ENCODE data around the gene GRIK3.

The GRIK3 gene

GRCh38 chr1:36872126-36872754, 162.1 kb downstream of the GRIK3 start:
- Histone ChIP-seq H3K9ac (ENCODE audit: insufficient read length, low read depth) (no peak overlapping the region), H3K27me3 (ENCODE audit: insufficient read depth, insufficient read length) (no peaks in the 10 kb centered on the region), H3K9me3 (ENCODE audit: insufficient read depth, low read length) (no peaks in the 10 kb centered on the region), H3K4me3 (ENCODE audit: insufficient read length, low read depth) (no peak overlapping the region), H3K4me1 (ENCODE audit: insufficient read depth, insufficient read length) (peaks cover 15% of the 10 kb centered on the region), H3K36me3 (ENCODE audit: insufficient read depth, insufficient read length, low read length) (no peaks in the 10 kb centered on the region)
- TF ChIP-seq YY1 (IDR thresholded peaks at IDR 0.05; ENCODE audit: insufficient read depth, insufficient read length): no peak
- TF ChIP-seq ZNF274 (IDR thresholded peaks at IDR 0.05; ENCODE audit: low read depth, low read length): no peak
- no peak for TF ChIP-seq SUZ12 (IDR thresholded peaks at IDR 0.05; ENCODE audit: extremely low read depth, insufficient read depth, insufficient read length)
- DNase-seq (ENCODE audit: low read depth, low spot score): no peak

GRCh38 chr1:36871146-36871971, 163.0 kb downstream of the GRIK3 start:
- no peaks in the 10 kb centered on the region for H3K36me3 ChIP-seq (ENCODE audit: insufficient read depth, insufficient read length, low read length)
- no peak overlapping the region for H3K4me3 ChIP-seq (ENCODE audit: insufficient read length, low read depth)
- H3K9ac ChIP-seq (ENCODE audit: insufficient read length, low read depth): no peak overlapping the region
- DNase-seq (ENCODE audit: low read depth, low spot score): no peak
- H3K4me1 ChIP-seq (ENCODE audit: insufficient read depth, insufficient read length): peaks cover 15% of the 10 kb centered on the region
- TF ChIP-seq SUZ12 (IDR thresholded peaks at IDR 0.05; ENCODE audit: extremely low read depth, insufficient read depth, insufficient read length): no peak
- no peak for TF ChIP-seq ZNF274 (IDR thresholded peaks at IDR 0.05; ENCODE audit: low read depth, low read length)
- TF ChIP-seq YY1 (IDR thresholded peaks at IDR 0.05; ENCODE audit: insufficient read depth, insufficient read length): no peak
- H3K27me3 ChIP-seq (ENCODE audit: insufficient read depth, insufficient read length): no peaks in the 10 kb centered on the region
- H3K9me3 ChIP-seq (ENCODE audit: insufficient read depth, low read length): no peaks in the 10 kb centered on the region

- Histone ChIP-seq H3K4me1 (ENCODE audit: insufficient read depth, insufficient read length) (peaks cover 15% of the 10 kb centered on the region), H3K4me3 (ENCODE audit: insufficient read length, low read depth) (no peak overlapping the region), H3K27me3 (ENCODE audit: insufficient read depth, insufficient read length) (no peaks in the 10 kb centered on the region), H3K36me3 (ENCODE audit: insufficient read depth, insufficient read length, low read length) (no peaks in the 10 kb centered on the region), H3K9me3 (ENCODE audit: insufficient read depth, low read length) (no peaks in the 10 kb centered on the region), H3K9ac (ENCODE audit: insufficient read length, low read depth) (peak overlapping the region; percentile 32)
- DNase-seq (ENCODE audit: low read depth, low spot score): no peak
- TF ChIP-seq ZNF274 (IDR thresholded peaks at IDR 0.05; ENCODE audit: low read depth, low read length) (no peak), SUZ12 (IDR thresholded peaks at IDR 0.05; ENCODE audit: extremely low read depth, insufficient read depth, insufficient read length) (no peak), YY1 (IDR thresholded peaks at IDR 0.05; ENCODE audit: insufficient read depth, insufficient read length) (no peak)
These were observed 164.5 kb downstream of the GRIK3 start for GRCh38 chr1:36869826-36870225.

GRCh38 chr1:36869054-36869453, 165.3 kb downstream of the GRIK3 start:
- H3K27me3 ChIP-seq (ENCODE audit: insufficient read depth, insufficient read length): no peaks in the 10 kb centered on the region
- no peak for DNase-seq (ENCODE audit: low read depth, low spot score)
- H3K9me3 ChIP-seq (ENCODE audit: insufficient read depth, low read length): no peaks in the 10 kb centered on the region
- H3K36me3 ChIP-seq (ENCODE audit: insufficient read depth, insufficient read length, low read length): no peaks in the 10 kb centered on the region
- H3K4me1 ChIP-seq (ENCODE audit: insufficient read depth, insufficient read length): peaks cover 18% of the 10 kb centered on the region
- no peak overlapping the region for H3K4me3 ChIP-seq (ENCODE audit: insufficient read length, low read depth)
- TF ChIP-seq YY1 (IDR thresholded peaks at IDR 0.05; ENCODE audit: insufficient read depth, insufficient read length) (no peak), ZNF274 (IDR thresholded peaks at IDR 0.05; ENCODE audit: low read depth, low read length) (no peak), SUZ12 (IDR thresholded peaks at IDR 0.05; ENCODE audit: extremely low read depth, insufficient read depth, insufficient read length) (no peak)
- H3K9ac ChIP-seq (ENCODE audit: insufficient read length, low read depth): no peak overlapping the region

- Histone ChIP-seq H3K9me3 (ENCODE audit: insufficient read depth, low read length) (no peaks in the 10 kb centered on the region), H3K4me1 (ENCODE audit: insufficient read depth, insufficient read length) (peaks cover 18% of the 10 kb centered on the region), H3K4me3 (ENCODE audit: insufficient read length, low read depth) (no peak overlapping the region), H3K36me3 (ENCODE audit: insufficient read depth, insufficient read length, low read length) (no peaks in the 10 kb centered on the region), H3K27me3 (ENCODE audit: insufficient read depth, insufficient read length) (no peaks in the 10 kb centered on the region), H3K9ac (ENCODE audit: insufficient read length, low read depth) (no peak overlapping the region)
- DNase-seq (ENCODE audit: low read depth, low spot score): no peak
- TF ChIP-seq YY1 (IDR thresholded peaks at IDR 0.05; ENCODE audit: insufficient read depth, insufficient read length) (no peak), SUZ12 (IDR thresholded peaks at IDR 0.05; ENCODE audit: extremely low read depth, insufficient read depth, insufficient read length) (no peak), ZNF274 (IDR thresholded peaks at IDR 0.05; ENCODE audit: low read depth, low read length) (no peak)
These were observed 166.7 kb downstream of the GRIK3 start for GRCh38 chr1:36867575-36867974.

GRCh38 chr1:36866169-36866814, 168.0 kb downstream of the GRIK3 start:
- Histone ChIP-seq H3K9ac (ENCODE audit: insufficient read length, low read depth) (no peak overlapping the region), H3K36me3 (ENCODE audit: insufficient read depth, insufficient read length, low read length) (no peaks in the 10 kb centered on the region), H3K27me3 (ENCODE audit: insufficient read depth, insufficient read length) (no peaks in the 10 kb centered on the region), H3K4me3 (ENCODE audit: insufficient read length, low read depth) (no peak overlapping the region), H3K9me3 (ENCODE audit: insufficient read depth, low read length) (no peaks in the 10 kb centered on the region), H3K4me1 (ENCODE audit: insufficient read depth, insufficient read length) (peaks cover 15% of the 10 kb centered on the region)
- DNase-seq (ENCODE audit: low read depth, low spot score): no peak
- TF ChIP-seq ZNF274 (IDR thresholded peaks at IDR 0.05; ENCODE audit: low read depth, low read length) (no peak), SUZ12 (IDR thresholded peaks at IDR 0.05; ENCODE audit: extremely low read depth, insufficient read depth, insufficient read length) (no peak), YY1 (IDR thresholded peaks at IDR 0.05; ENCODE audit: insufficient read depth, insufficient read length) (no peak)

GRCh38 chr1:36865602-36865900, 168.8 kb downstream of the GRIK3 start:
- no peaks in the 10 kb centered on the region for H3K9me3 ChIP-seq (ENCODE audit: insufficient read depth, low read length)
- TF ChIP-seq ZNF274 (IDR thresholded peaks at IDR 0.05; ENCODE audit: low read depth, low read length) (no peak), YY1 (IDR thresholded peaks at IDR 0.05; ENCODE audit: insufficient read depth, insufficient read length) (no peak), SUZ12 (IDR thresholded peaks at IDR 0.05; ENCODE audit: extremely low read depth, insufficient read depth, insufficient read length) (no peak)
- H3K9ac ChIP-seq (ENCODE audit: insufficient read length, low read depth): no peak overlapping the region
- no peaks in the 10 kb centered on the region for H3K36me3 ChIP-seq (ENCODE audit: insufficient read depth, insufficient read length, low read length)
- H3K4me1 ChIP-seq (ENCODE audit: insufficient read depth, insufficient read length): peaks cover 11% of the 10 kb centered on the region
- no peaks in the 10 kb centered on the region for H3K27me3 ChIP-seq (ENCODE audit: insufficient read depth, insufficient read length)
- H3K4me3 ChIP-seq (ENCODE audit: insufficient read length, low read depth): no peak overlapping the region
- no peak for DNase-seq (ENCODE audit: low read depth, low spot score)

Data from NT2/D1 (cell line).